T-helper 1 cell treated with Interleukin-12 subunit alpha and Interleukin-12 subunit beta and Interleukin-4 antibody, amounts not matched to agents 30 μg/mL and 1 μg/mL, for 36 hours (primary cell): Measurements from ENCODE around the gene NTM.

Experiments used
- H3K27ac Mint-ChIP-seq: one replicate; pipeline ENCODE4 v1.8.0; 2021; ENCODE audit warnings: mild to moderate bottlenecking, mixed read lengths
- H3K27me3 Mint-ChIP-seq: one replicate; pipeline ENCODE4 v1.8.0; 2021; ENCODE audit warnings: low read depth, mixed read lengths
- H3K36me3 Mint-ChIP-seq: one replicate; pipeline ENCODE4 v1.8.0; 2021; ENCODE audit warnings: low read depth, mixed read lengths
- H3K4me1 Mint-ChIP-seq: one replicate; pipeline ENCODE4 v1.8.0; 2021; ENCODE audit warnings: low read depth, mixed read lengths
- H3K4me3 Mint-ChIP-seq: one replicate; pipeline ENCODE4 v1.8.0; 2021; ENCODE audit warnings: mild to moderate bottlenecking, moderate library complexity, mixed read lengths
- H3K9me3 Mint-ChIP-seq: one replicate; pipeline ENCODE4 v1.8.0; 2021; ENCODE audit warnings: mixed read lengths

NTM gene

GRCh38 chr11:132049205-132049604, 678.8 kb downstream of the NTM start:
- Mint-ChIP-seq H3K27ac (no peak overlapping the region), H3K4me3 (no peak overlapping the region), H3K27me3 (no peaks in the 10 kb centered on the region)

DNA sequence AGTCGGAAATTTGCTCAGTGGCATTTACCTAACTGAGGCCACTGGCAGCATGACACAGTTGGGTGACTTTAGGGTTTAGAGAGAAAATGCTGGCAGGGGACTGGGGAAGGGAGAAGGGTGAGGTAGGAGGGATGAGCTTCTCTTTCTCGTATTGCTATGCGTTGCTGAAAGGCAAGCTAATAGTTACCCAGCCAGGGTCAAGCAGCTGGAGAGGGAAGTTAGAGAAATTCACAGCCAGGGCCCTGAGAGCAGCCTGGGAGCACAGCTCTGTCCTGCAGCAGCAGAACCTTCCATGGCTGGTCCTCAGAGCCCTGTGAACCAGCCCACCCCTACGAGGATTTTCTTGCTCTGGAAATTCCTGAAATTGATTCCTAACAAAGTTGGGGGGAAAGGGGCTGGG, 679.6 kb downstream of the NTM start:
- Mint-ChIP-seq H3K4me1 (no peaks in the 10 kb centered on the region), H3K9me3 (no peaks in the 10 kb centered on the region), H3K36me3 (no peaks in the 10 kb centered on the region), H3K27me3 (no peaks in the 10 kb centered on the region), H3K4me3 (no peak overlapping the region), H3K27ac (no peak overlapping the region)

More at GRCh38 chr11:132049205-132049604, 678.8 kb downstream of the NTM start:
- H3K36me3 Mint-ChIP-seq, result no peaks in the 10 kb centered on the region
- H3K4me1 Mint-ChIP-seq, result no peaks in the 10 kb centered on the region
- no peaks in the 10 kb centered on the region for H3K9me3 Mint-ChIP-seq

GRCh38 chr11:132050577-132051165, 680.3 kb downstream of the NTM start:
- Mint-ChIP-seq H3K36me3 (no peaks in the 10 kb centered on the region), H3K4me1 (no peaks in the 10 kb centered on the region), H3K27ac (no peak overlapping the region), H3K4me3 (no peak overlapping the region), H3K27me3 (no peaks in the 10 kb centered on the region), H3K9me3 (no peaks in the 10 kb centered on the region)

GRCh38 chr11:132051704-132052103, 681.3 kb downstream of the NTM start:
- Mint-ChIP-seq H3K9me3 (no peaks in the 10 kb centered on the region), H3K4me3 (no peak overlapping the region), H3K36me3 (no peaks in the 10 kb centered on the region), H3K27me3 (no peaks in the 10 kb centered on the region), H3K4me1 (no peaks in the 10 kb centered on the region), H3K27ac (no peak overlapping the region)

GRCh38 chr11:132052342-132052741, 681.9 kb downstream of the NTM start:
- no peaks in the 10 kb centered on the region for H3K36me3 Mint-ChIP-seq
- no peaks in the 10 kb centered on the region for H3K27me3 Mint-ChIP-seq
- H3K4me1 Mint-ChIP-seq, result no peaks in the 10 kb centered on the region
- H3K4me3 Mint-ChIP-seq, result no peak overlapping the region
- H3K27ac Mint-ChIP-seq, result no peak overlapping the region
- no peaks in the 10 kb centered on the region for H3K9me3 Mint-ChIP-seq

GRCh38 chr11:132052904-132053303, 682.5 kb downstream of the NTM start:
- H3K9me3 Mint-ChIP-seq, result no peaks in the 10 kb centered on the region
- no peak overlapping the region for H3K27ac Mint-ChIP-seq
- H3K4me1 Mint-ChIP-seq, result no peaks in the 10 kb centered on the region
- H3K27me3 Mint-ChIP-seq, result no peaks in the 10 kb centered on the region
- no peaks in the 10 kb centered on the region for H3K36me3 Mint-ChIP-seq
- no peak overlapping the region for H3K4me3 Mint-ChIP-seq

- Mint-ChIP-seq H3K4me1 (no peaks in the 10 kb centered on the region), H3K4me3 (no peak overlapping the region), H3K9me3 (no peaks in the 10 kb centered on the region), H3K36me3 (no peaks in the 10 kb centered on the region), H3K27me3 (no peaks in the 10 kb centered on the region), H3K27ac (no peak overlapping the region)
These were observed 684.4 kb downstream of the NTM start for GRCh38 chr11:132054822-132055221.

DNA sequence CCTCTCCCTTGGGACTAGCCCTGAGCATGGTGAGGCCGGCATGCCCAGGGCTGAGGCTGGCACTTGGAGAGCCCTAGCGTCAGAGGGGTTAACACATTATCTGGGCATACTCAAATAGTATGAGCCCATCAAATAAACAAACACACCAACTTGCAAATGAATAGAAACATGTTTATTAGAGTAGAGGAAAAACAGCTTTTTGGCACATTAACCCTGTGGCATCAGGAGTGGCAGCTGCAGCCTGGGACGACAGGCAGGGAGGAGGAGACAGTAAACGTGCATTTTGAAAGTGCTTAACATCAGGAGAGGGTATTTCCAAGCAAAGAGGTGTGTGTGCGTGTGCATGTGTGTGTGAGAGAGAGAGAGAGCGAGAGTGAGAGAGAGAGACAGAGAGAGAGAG, 684.9 kb downstream of the NTM start:
- no peak overlapping the region for H3K27ac Mint-ChIP-seq
- no peaks in the 10 kb centered on the region for H3K27me3 Mint-ChIP-seq
- no peaks in the 10 kb centered on the region for H3K4me1 Mint-ChIP-seq
- no peak overlapping the region for H3K4me3 Mint-ChIP-seq
- H3K36me3 Mint-ChIP-seq, result no peaks in the 10 kb centered on the region
- H3K9me3 Mint-ChIP-seq, result no peaks in the 10 kb centered on the region

DNA sequence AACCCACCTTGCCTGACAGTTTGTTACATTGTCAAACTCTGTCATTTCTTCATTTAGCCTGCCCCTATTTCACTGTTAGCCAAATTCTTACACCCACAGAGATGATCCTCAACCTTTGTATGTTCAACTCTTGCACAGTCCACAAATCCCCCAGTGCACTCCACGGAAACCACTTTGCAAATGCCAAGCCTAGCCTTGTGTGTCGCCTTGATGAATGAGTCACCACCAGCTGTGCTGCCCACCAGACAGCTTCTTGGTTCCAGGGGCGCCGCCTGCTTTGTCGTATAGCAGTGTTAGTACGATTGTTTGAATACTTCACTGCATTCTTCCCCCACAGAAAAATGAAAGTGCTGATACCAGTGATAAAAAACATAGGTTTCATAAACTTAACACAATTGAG, 686.3 kb downstream of the NTM start:
- H3K4me1 Mint-ChIP-seq, result no peaks in the 10 kb centered on the region

DNA sequence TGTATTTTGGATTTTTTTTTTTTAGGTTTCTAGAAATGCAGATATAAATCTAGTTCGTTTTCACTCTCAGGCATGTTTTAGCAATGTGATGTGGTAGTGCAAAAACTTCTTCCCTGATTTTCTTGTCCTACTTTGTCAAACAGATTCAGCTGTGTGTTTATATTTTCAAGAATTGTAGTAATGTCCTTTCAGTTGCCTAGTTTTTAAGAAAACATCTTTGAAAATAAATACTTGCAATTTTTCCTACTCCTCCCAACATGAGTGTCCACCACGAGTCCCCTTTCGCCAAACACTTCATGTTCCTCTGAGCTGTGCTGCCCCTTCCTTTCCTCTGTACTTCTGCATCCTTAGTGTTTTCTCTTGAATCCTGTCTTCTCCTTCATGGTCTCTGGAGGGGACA, 686.9 kb downstream of the NTM start:
- Mint-ChIP-seq H3K36me3 (no peaks in the 10 kb centered on the region), H3K9me3 (no peaks in the 10 kb centered on the region), H3K4me3 (no peak overlapping the region), H3K27ac (no peak overlapping the region), H3K4me1 (no peaks in the 10 kb centered on the region), H3K27me3 (no peaks in the 10 kb centered on the region)

More for the DNA sequence above, 686.3 kb downstream of the NTM start:
- no peaks in the 10 kb centered on the region for H3K27me3 Mint-ChIP-seq
- no peaks in the 10 kb centered on the region for H3K36me3 Mint-ChIP-seq
- H3K9me3 Mint-ChIP-seq, result no peaks in the 10 kb centered on the region
- no peak overlapping the region for H3K27ac Mint-ChIP-seq
- no peak overlapping the region for H3K4me3 Mint-ChIP-seq

DNA sequence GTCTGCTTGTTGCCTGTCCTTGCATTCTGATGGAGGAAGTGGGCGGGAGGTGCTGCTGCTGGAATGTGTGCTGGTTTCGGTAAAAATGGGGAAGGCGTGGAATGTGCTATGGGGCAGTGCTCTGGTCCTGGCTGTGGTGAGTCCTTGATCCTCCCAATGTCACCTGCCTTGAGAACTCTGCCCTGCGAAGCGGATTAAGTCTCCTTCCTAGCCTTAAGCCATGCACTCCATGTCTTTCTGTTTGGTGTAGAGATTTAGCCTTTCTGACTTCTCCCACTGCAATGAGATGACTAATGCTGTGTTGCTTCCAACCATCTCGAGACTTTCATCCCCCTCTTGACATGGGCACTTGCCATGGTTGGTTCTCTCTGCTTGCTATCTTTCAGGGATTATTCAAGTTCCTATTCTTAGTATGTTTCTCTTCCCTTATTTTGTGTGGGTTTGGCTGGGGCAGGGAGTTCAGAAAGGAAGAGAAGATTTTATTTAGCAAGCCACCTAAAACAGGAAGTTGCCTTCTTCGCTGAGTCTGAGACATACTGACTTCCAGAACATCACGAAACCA, 687.9 kb downstream of the NTM start:
- no peaks in the 10 kb centered on the region for H3K9me3 Mint-ChIP-seq
- H3K27me3 Mint-ChIP-seq, result no peaks in the 10 kb centered on the region
- no peaks in the 10 kb centered on the region for H3K4me1 Mint-ChIP-seq
- H3K4me3 Mint-ChIP-seq, result no peak overlapping the region
- no peaks in the 10 kb centered on the region for H3K36me3 Mint-ChIP-seq
- no peak overlapping the region for H3K27ac Mint-ChIP-seq

GRCh38 chr11:132060567-132060966, 690.2 kb downstream of the NTM start:
- H3K4me1 Mint-ChIP-seq, result no peaks in the 10 kb centered on the region
- no peaks in the 10 kb centered on the region for H3K36me3 Mint-ChIP-seq
- H3K27me3 Mint-ChIP-seq, result no peaks in the 10 kb centered on the region
- H3K27ac Mint-ChIP-seq, result no peak overlapping the region
- H3K9me3 Mint-ChIP-seq, result peaks cover 5% of the 10 kb centered on the region
- no peak overlapping the region for H3K4me3 Mint-ChIP-seq

- no peak overlapping the region for H3K4me3 Mint-ChIP-seq
- H3K4me1 Mint-ChIP-seq, result no peaks in the 10 kb centered on the region
- H3K27me3 Mint-ChIP-seq, result no peaks in the 10 kb centered on the region
- H3K36me3 Mint-ChIP-seq, result no peaks in the 10 kb centered on the region
- H3K27ac Mint-ChIP-seq, result no peak overlapping the region
- H3K9me3 Mint-ChIP-seq, result peaks cover 9% of the 10 kb centered on the region
These were observed 691.6 kb downstream of the NTM start for GRCh38 chr11:132062031-132062430.

DNA sequence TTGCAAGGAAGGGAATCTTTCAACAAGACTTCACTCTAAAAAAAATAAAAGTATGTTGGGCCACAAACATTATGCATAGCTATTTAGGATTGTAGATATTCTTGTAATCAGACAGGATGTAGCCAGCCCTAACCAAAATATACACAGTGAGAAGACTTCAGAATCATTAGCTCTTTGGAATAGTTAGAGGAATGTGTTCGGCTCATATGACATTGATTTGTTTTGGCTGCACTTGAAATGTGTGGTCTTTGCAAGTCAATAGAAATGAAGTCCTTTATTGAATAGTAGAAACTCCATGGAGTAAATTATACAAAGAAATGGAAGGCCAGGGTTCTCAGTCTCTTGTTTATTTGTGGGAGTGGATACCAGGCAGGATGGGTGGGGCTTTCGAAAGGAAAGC, 692.1 kb downstream of the NTM start:
- Mint-ChIP-seq H3K4me3 (no peak overlapping the region), H3K27me3 (no peaks in the 10 kb centered on the region)

DNA sequence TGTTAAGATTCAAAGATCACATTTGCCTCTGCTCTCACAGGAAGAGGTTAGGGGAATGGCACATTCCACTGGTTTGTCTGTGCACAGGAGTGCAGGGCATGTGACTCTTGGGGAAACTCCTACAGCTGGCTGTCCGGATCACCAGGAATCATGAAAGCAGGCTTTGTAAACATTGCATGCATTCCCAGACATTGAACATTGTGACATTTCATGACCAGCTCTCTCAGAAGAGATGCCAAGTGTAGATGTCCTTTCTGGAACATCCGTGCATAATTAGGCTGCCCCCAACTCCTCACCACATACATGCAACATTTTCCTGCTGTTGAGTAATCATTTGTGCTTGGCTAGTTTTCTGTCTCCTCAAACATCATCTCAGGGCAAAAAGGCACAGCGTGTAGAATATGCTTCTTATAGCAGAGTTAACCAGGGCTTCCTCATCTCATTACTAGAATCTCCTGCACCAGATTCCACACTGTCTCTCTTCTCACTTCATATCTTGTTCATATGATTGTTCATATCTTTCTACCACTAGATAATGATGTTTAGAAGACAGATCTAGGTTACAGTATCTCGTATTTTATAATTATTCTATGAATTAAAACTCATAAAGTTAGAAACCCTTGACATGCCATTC, 694.7 kb downstream of the NTM start:
- Mint-ChIP-seq H3K4me1 (no peaks in the 10 kb centered on the region), H3K9me3 (peaks cover 12% of the 10 kb centered on the region), H3K27me3 (no peaks in the 10 kb centered on the region), H3K36me3 (no peaks in the 10 kb centered on the region), H3K4me3 (no peak overlapping the region), H3K27ac (no peak overlapping the region)

More for the DNA sequence above, 692.1 kb downstream of the NTM start:
- Mint-ChIP-seq H3K36me3 (no peaks in the 10 kb centered on the region), H3K27ac (no peak overlapping the region), H3K4me1 (no peaks in the 10 kb centered on the region), H3K9me3 (peaks cover 9% of the 10 kb centered on the region)
